ENCODE data around the gene ALAS1.

The ALAS1 gene

DNA sequence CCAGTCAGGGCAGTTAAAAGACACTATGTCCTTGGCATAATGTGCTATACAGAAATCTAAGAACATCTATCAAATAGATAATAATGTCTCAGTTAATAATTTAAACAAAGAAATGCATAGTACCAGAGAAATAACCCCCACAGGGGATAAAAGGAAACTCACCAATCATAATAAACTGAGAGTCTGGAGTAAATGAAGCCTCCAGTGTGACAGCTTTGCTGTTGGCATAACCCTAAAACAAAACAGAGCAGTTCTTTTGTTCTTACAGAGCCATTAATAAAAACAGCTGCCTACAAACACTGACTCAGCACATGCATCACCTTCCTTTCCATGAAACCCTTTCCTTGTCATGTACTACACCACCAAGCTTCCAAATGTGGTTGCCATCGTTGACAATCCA, 61.1 kb downstream of the ALAS1 start:
- no peak for DNase-seq (ENCODE audit: extremely low read depth, low read depth)
- TF ChIP-seq, protein P1, sequence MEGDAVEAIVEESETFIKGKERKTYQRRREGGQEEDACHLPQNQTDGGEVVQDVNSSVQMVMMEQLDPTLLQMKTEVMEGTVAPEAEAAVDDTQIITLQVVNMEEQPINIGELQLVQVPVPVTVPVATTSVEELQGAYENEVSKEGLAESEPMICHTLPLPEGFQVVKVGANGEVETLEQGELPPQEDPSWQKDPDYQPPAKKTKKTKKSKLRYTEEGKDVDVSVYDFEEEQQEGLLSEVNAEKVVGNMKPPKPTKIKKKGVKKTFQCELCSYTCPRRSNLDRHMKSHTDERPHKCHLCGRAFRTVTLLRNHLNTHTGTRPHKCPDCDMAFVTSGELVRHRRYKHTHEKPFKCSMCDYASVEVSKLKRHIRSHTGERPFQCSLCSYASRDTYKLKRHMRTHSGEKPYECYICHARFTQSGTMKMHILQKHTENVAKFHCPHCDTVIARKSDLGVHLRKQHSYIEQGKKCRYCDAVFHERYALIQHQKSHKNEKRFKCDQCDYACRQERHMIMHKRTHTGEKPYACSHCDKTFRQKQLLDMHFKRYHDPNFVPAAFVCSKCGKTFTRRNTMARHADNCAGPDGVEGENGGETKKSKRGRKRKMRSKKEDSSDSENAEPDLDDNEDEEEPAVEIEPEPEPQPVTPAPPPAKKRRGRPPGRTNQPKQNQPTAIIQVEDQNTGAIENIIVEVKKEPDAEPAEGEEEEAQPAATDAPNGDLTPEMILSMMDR (IDR thresholded peaks at IDR 0.05; ENCODE audit: low read depth, low read length) = no peak

- no peak for DNase-seq (ENCODE audit: extremely low read depth, low read depth)
Observed at GRCh38 chr3:52259448-52259847, 61.5 kb downstream of the ALAS1 start.

DNA sequence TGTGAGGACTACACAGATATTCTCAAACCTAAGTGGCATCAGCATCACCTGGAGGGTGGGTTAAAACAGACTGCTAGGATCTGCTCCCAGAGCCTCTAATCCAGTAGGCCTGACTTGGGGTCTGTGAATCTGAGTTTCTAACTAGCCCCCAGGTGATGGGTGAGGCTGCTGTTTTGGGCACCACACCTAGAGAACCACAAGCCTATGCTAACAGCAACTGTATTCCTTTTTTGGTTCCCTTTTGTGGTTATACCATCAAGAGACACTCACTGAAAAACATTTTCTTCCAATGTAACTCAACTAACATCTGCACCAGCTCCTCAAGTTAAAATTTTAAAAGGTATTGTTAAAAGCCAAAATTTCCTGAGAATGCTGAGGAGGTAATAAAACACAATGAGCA, 64.5 kb downstream of the ALAS1 start:
- DNase-seq (ENCODE audit: extremely low read depth, low read depth) = no peak
- TF ChIP-seq, protein P1 (IDR thresholded peaks at IDR 0.05; ENCODE audit: low read depth, low read length) = no peak

More at GRCh38 chr3:52259448-52259847, 61.5 kb downstream of the ALAS1 start:
- TF ChIP-seq, protein P1 (IDR thresholded peaks at IDR 0.05; ENCODE audit: low read depth, low read length) = no peak

Data from AG09319 (cell line).